Measurements from ENCODE around the gene NAA10.

DNA sequence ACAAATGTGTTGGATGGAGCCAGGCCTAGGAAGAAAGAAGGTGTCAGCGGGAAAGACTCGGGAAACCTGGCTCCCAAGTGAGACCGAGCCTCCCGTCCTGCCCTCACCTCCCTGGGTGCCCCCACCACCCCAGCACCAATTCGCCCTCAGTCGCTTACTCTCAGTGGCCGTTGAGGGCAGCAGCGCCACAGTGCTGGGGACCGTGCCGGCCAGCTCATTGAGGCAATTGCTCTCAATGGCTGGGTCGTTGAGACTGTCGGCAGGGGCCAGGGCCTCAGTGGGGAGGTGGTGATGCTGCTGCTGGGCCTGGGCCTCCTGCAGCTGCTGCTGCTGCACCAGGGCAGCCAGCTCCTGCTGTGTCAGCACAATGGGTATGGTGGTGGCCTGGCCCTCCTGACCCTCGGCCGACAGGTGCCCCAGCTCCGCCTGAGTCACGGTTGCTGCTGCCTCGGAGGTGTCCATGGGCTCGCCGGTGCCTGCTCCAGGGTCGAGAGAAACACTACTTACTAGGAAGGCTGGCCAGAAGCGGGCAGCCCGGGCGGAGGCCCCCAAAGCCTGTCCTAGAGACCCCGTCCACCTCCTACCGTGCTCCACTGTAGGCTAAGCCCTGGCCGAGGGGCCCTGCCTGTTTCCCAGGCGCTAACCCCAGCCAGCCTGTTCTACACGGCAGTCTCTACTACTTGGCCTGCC lies 17.0 kb upstream of the NAA10 start:
- TF ChIP-seq POLR2A (IDR thresholded peaks at IDR 0.05; ENCODE audit: low read length), result no peak
- no peak for TF ChIP-seq EP300 (IDR thresholded peaks at IDR 0.05)
- TF ChIP-seq, protein P1, sequence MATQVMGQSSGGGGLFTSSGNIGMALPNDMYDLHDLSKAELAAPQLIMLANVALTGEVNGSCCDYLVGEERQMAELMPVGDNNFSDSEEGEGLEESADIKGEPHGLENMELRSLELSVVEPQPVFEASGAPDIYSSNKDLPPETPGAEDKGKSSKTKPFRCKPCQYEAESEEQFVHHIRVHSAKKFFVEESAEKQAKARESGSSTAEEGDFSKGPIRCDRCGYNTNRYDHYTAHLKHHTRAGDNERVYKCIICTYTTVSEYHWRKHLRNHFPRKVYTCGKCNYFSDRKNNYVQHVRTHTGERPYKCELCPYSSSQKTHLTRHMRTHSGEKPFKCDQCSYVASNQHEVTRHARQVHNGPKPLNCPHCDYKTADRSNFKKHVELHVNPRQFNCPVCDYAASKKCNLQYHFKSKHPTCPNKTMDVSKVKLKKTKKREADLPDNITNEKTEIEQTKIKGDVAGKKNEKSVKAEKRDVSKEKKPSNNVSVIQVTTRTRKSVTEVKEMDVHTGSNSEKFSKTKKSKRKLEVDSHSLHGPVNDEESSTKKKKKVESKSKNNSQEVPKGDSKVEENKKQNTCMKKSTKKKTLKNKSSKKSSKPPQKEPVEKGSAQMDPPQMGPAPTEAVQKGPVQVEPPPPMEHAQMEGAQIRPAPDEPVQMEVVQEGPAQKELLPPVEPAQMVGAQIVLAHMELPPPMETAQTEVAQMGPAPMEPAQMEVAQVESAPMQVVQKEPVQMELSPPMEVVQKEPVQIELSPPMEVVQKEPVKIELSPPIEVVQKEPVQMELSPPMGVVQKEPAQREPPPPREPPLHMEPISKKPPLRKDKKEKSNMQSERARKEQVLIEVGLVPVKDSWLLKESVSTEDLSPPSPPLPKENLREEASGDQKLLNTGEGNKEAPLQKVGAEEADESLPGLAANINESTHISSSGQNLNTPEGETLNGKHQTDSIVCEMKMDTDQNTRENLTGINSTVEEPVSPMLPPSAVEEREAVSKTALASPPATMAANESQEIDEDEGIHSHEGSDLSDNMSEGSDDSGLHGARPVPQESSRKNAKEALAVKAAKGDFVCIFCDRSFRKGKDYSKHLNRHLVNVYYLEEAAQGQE (IDR thresholded peaks at IDR 0.05), result no peak
- no peak for TF ChIP-seq MYC (IDR thresholded peaks at IDR 0.05; ENCODE audit: borderline replicate concordance, low read length)
- TF ChIP-seq, protein P2, sequence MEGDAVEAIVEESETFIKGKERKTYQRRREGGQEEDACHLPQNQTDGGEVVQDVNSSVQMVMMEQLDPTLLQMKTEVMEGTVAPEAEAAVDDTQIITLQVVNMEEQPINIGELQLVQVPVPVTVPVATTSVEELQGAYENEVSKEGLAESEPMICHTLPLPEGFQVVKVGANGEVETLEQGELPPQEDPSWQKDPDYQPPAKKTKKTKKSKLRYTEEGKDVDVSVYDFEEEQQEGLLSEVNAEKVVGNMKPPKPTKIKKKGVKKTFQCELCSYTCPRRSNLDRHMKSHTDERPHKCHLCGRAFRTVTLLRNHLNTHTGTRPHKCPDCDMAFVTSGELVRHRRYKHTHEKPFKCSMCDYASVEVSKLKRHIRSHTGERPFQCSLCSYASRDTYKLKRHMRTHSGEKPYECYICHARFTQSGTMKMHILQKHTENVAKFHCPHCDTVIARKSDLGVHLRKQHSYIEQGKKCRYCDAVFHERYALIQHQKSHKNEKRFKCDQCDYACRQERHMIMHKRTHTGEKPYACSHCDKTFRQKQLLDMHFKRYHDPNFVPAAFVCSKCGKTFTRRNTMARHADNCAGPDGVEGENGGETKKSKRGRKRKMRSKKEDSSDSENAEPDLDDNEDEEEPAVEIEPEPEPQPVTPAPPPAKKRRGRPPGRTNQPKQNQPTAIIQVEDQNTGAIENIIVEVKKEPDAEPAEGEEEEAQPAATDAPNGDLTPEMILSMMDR (IDR thresholded peaks at IDR 0.05), result no peak
- no peak for TF ChIP-seq RNF2 (IDR thresholded peaks at IDR 0.05; ENCODE audit: borderline replicate concordance, low read depth)
- TF ChIP-seq MAFK (IDR thresholded peaks at IDR 0.05; ENCODE audit: partially characterized antibody), result peak; percentile 50
- TF ChIP-seq RCOR1 (IDR thresholded peaks at IDR 0.05; ENCODE audit: low read depth, low read length), result no peak
- no peak for TF ChIP-seq RFX5 (IDR thresholded peaks at IDR 0.05)

Data from A549 (cell line).